ENCODE results near the gene TBC1D22A.

The TBC1D22A gene

DNA sequence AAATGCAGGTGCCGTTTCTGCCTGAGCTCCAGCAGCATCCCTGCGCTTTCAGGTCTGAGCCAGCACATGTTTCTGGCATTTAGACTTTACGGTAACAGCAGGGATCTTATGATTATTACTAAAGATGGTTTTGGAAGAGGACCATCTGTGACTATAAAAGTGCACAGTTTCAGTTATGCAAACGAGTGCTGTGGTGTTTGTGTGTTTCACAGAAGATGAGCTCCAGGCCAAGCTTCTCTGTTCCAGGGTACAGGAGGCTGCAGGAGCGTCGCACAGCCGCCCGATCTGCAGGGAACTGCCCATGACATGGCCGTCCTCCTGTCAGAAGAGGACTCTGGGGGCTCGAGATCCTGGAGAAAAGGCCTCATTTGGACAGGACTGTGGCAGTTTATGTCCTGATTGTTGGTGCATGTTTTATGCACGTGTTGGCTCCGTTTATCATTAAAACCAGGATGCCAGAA is 297.3 kb downstream of the TBC1D22A start:
- no peak for DNase-seq (ENCODE audit: low read depth in 2 of 2)

DNA sequence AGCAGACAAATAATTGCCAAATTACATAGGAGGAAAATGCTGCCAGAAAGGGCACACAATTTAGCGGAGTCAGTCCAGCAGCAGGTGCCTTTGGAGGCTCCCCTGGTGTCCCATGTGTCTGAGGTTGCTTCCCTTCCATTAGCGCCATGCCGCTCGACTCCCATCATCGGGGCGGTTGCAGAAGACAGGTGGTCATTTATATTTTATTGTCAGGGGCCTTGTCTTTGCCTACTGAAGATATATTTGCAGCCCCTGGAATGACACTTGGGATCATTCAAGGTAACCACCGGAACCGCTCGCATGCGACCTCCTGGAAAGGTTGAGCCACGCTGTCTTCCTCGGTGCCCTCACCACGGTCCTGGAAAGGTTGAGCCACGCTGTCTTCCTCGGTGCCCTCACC is 298.3 kb downstream of the TBC1D22A start:
- DNase-seq (ENCODE audit: low read depth in 2 of 2): no peak

DNA sequence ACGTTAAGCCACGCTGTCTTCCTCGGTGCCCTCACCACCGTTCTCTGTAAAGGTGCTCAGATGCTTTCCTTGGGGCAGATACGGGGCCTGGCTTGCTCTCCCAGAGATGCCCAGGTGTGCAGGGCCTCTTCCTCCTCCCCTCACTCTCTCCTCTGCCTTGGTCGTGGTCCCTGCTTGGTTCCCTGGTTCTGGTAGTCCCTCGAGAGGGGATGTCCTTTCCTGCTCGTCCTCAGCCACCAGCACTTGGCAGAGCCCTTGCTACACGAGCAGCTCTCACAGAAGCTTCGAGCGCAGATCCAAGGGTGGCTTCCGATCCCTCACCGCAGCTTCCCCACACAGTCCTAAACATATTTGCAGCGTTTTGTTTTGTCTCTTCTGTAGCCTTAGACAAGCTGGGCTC is 298.8 kb downstream of the TBC1D22A start:
- DNase-seq (ENCODE audit: low read depth in 2 of 2): no peak

GRCh38 chr22:47062126-47062525 is 299.7 kb downstream of the TBC1D22A start:
- DNase-seq (ENCODE audit: low read depth in 2 of 2): no peak

- no peak for DNase-seq (ENCODE audit: low read depth in 2 of 2)
Measured at GRCh38 chr22:47063071-47063509, 300.6 kb downstream of the TBC1D22A start.

GRCh38 chr22:47063606-47064005 is 301.2 kb downstream of the TBC1D22A start:
- no peak for DNase-seq (ENCODE audit: low read depth in 2 of 2)

GRCh38 chr22:47064016-47064415 is 301.6 kb downstream of the TBC1D22A start:
- DNase-seq (ENCODE audit: low read depth in 2 of 2): no peak

GRCh38 chr22:47064416-47064815 is 302.0 kb downstream of the TBC1D22A start:
- DNase-seq (ENCODE audit: low read depth in 2 of 2): no peak

DNA sequence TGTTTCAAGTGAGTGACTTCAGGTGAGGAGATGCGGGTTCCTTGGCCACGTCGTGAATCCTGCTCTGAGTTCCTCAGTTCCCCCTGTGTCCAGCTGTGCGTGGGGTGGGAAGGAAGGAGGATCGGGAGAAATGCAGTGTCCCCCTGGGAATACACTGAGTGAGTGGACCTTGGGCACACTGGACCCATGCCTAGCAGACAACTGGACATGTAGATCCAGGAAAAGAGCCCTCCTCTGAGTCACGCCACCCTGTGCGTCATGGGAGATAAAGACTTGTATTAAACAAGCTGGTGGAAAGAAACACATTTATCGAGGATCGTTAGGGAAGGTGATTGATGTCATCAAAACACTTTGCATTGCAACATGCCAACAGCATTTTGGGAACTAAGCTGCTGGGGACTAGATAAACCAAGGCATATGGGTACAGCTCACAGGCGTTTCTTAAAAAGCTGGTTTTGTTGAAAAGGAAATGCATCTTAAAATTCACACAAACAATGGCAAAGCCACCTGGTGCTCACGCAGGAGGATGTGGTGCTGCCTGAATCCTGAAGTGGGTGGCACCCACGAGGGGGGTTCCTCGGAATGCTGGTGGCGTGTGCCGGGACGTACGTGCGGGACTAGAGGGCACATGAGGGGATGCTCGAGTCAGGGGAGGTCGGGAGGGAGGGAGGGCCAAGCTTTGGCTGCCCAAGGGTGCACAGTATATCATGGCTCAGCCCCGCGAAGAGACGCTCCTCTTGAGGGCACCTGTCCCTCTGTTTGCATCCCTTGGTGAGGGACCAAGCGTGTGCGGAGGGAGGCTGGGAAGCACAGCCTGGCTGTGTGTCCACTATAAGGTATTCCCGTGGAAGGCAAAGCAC is 303.5 kb downstream of the TBC1D22A start:
- no peak for DNase-seq (ENCODE audit: low read depth in 2 of 2)

DNA sequence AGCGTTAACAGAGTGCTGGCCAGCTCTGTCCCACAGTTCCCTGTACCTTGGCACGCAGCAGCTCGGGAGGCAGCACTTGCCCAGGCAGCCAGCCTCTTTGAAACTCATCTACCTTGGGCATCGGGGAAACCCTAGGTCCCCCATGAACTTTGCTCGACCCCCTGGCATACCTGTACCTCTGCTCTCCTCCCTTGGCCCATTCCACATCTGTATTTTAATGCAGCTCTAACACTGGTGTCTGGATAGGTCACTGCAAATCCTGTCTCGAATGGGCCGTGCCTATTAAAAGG is 304.1 kb downstream of the TBC1D22A start:
- DNase-seq (ENCODE audit: low read depth in 2 of 2): no peak

- no peak for DNase-seq (ENCODE audit: low read depth in 2 of 2)
Measured at GRCh38 chr22:47067321-47067890, 305.0 kb downstream of the TBC1D22A start.

DNA sequence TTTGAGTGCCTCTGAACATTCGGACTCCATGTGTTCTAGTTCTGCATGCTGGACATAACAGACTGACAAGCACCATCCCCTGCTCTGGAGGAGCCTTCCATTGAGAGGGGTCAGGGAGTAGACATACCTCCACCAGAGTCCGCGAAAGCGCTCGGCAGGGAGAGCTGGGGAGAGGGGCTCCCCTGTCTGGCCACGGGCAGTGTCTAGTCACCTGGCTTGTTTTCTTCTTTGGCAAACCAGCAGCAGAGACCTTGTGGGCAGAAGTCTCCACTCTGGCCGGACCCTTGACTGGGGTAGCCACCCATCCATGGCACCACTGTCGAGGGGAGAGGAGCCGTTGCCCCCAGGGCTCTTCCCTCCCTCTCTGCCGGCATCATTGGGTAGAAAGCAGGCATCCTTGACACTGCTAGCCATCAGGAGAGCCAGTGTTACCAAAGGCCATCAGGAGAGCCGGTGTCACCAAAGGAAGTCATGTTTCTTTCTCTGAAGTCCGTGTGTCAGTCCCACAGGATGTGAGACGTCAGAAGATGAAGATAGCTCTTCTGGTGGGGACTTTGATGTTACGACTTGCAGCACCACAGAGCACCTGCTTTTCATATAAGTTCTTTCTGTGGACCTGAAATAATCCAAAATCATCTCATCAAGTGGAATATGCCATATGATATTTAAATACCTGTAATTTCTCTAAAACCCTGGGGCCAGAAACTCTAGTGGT is 305.6 kb downstream of the TBC1D22A start:
- DNase-seq (ENCODE audit: low read depth in 2 of 2): no peak

DNA sequence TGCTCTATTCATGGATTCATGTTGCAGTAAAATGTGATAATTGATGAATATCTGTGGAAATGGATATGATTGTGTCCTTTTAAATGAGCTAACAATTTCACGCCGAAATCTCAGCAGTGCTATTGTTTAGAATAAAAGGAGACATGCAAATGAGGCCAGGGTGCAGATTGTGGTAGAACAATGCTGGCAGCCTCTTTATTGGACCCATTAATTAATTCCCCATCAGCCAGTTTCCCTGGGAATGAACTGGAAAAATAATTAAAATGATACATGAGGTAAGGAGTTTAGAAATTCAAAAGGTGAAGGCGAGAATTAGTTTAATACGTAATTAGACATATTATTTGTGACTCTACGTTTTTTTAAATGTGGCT is 306.2 kb downstream of the TBC1D22A start:
- DNase-seq (ENCODE audit: low read depth in 2 of 2): no peak

- no peak for DNase-seq (ENCODE audit: low read depth in 2 of 2)
Measured at GRCh38 chr22:47069270-47069669, 306.8 kb downstream of the TBC1D22A start.

- no peak for DNase-seq (ENCODE audit: low read depth in 2 of 2)
Measured at GRCh38 chr22:47071078-47071806, 308.8 kb downstream of the TBC1D22A start.

DNA sequence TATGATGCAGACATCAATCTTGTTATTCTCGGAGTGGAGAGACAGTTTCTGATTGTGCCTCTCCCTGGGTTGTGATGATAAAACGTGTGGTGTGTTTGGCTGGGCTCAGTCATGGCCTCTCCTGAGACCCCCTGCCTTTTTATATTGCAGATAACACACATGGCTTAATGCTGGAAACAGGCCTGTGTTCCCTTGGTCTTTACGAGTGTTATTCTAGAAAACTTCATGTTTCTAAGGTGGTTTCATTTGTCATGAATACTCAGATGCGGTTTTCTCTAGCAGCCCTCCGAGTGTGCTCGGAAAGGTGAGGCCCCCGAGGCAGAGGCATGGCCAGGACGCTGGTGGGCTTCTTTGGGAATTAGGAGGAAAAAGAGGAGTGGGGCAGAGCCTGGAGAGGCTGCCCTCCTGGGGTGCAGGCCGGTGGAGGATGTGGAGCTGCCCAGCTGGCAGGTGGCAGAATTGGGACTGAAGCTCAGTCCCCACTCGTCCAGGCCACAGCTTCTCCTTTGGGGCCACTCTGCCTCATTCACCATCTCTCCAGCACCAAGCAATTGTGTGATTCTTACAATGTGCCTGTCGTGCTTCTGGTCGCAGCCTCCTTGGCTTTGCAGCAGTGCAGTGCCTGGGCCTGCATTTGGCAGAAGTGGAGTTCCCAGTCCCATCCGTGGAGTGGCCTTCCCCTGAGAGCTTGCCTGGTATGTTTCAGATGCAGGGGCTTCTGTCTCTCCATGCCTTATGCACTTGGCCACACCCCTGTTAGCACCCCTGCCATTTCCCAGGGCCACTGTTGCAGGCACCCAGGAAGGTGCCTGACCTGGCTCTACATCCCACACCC is 309.6 kb downstream of the TBC1D22A start:
- DNase-seq (ENCODE audit: low read depth in 2 of 2): no peak

DNA sequence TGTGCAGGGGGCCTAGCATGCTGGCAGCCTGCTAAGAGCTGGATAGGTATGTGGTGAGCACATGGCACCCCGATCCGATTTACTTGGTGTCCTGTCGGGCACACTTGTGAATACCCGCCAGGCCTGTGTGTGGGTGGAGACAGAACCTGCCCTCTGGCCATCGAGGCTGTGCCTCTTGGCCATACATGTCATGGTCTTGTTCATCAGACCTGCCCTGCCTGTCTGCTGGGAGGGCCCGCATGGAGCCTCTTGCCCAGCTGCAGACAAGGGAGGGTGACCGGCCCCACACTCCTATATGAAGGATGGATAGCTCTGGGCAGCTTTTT is 310.2 kb downstream of the TBC1D22A start:
- no peak for DNase-seq (ENCODE audit: low read depth in 2 of 2)

DNA sequence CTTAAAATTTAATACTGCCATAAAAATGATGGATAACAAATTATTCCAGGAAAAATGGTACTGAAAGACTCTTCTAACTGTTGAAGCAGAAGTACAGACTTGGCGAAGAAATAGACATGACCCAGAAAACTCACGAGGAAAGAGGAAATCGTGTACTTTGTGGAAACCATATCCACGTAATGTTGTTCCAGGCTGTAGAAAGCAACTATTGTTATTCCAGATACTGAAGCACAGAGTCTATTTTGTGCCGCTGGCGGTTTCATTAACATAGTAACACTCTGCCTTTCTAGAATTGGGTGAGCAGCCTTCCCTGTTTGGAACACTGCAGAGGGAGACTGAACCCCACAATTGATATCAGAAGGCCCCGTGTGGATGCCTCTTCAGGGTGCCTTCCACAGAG is 310.6 kb downstream of the TBC1D22A start:
- no peak for DNase-seq (ENCODE audit: low read depth in 2 of 2)

DNA sequence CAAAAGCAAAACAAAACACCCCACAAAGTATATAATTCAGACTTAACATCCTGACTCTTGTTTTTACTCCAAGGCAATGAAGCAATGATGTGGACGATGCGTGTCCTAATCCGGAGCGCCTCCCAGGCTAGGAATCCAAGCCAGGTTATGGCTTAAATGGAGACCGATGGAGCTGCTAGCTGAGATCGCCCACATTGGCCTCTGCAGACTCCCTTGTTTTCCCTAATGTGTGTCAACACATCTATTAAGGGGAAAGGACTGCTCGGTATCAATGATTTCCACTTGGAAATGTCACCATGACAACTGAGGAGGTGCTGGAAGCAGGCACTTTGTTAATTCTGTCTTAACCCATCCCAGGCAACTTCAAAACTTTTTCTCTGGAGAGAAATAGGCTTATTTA is 311.7 kb downstream of the TBC1D22A start:
- DNase-seq (ENCODE audit: low read depth in 2 of 2): no peak

DNA sequence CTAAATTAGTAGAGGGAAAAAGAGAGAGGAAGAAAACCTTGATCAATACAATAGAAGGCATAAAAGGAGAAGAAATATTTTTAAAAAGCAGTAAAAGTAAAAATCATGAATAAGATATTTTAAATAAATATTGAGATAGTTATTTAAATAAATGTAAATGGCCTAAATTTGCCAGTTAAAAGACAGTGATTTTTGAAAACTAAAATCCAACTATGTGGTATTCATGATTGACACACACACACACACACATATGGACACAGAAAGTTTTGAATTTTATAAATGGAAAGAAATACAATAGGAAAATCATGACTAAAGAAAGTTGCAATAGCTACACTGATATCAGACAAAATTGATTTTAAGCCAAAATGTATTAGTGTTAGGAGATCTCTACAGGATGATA is 313.1 kb downstream of the TBC1D22A start:
- no peak for DNase-seq (ENCODE audit: low read depth in 2 of 2)

DNA sequence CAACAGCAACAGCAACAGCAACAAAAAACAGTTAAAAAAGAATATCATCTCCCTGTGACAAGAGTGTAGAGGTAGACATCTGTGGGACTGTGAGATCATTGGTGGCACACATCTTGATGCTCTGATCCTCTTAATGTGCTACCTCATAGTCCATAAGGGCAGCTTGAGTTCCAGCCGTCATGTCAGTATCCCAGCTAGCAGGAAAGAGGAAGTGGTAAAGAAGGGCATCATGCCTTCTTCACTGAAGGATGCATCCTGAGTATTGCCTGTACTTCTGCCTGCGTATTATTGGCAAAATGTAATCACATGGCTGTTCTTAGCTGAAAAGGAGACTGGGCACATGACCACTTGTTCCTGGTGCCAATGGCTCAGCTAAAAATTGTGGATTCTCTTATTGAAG is 314.3 kb downstream of the TBC1D22A start:
- DNase-seq (ENCODE audit: low read depth in 2 of 2): no peak

DNA sequence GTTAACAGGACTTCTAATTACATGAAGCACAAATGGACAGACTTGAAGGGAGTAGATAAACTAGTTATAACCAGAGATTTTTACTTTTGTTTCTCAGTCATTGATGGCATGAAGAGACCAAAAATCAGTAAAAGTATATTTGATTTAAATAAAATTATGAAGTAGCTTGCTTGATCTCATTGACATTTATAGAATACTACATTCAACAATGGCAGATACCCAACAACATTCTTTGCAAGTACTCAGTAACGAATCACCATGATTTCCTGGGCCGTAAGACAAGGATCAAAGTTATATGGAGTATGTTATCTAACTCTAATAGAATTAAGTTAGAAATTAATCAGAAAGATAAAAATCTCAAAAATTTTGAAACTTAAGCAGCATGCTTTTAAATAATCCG is 317.6 kb downstream of the TBC1D22A start:
- no peak for DNase-seq (ENCODE audit: low read depth in 2 of 2)
